HG02588 (cell line): ENCODE results near the gene CAMTA1.

Source experiments
- ATAC-seq: cut with Tn5 transposase; IDR thresholded peaks from one replicate; pipeline ENCODE4 v1.9.1; 2021; ENCODE audit warnings: mild to moderate bottlenecking, moderate library complexity; ENCODE audit not compliant: unreplicated experiment

The CAMTA1 gene

GRCh38 chr1:7177021-7177420, 391.8 kb downstream of the CAMTA1 start:
- ATAC-seq: no peak

- no peak for ATAC-seq
Measured at GRCh38 chr1:7177438-7178146, 392.3 kb downstream of the CAMTA1 start.

DNA sequence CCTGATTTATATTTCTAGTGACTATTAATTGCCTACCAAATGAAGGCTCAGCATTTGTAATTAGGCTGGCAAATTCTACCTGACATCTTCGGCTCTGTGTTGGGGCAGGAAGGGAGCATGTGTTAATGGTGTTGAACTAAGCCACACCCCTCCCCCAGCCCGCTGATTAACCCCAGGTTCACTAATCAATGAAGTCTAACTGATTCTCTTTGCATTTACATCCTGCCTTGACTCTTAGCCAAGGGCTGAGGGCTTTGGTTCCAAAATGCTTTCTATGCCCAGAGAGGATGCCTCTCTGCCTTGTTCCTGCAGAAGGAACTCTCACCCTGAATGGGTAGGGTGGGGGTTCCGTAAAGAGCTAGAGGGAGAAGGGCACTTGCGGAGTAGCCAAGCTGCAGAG, 393.1 kb downstream of the CAMTA1 start:
- ATAC-seq: no peak

- ATAC-seq: no peak
Measured at GRCh38 chr1:7178741-7179140, 393.5 kb downstream of the CAMTA1 start.

- no peak for ATAC-seq
Measured at GRCh38 chr1:7185721-7186120, 400.5 kb downstream of the CAMTA1 start.

DNA sequence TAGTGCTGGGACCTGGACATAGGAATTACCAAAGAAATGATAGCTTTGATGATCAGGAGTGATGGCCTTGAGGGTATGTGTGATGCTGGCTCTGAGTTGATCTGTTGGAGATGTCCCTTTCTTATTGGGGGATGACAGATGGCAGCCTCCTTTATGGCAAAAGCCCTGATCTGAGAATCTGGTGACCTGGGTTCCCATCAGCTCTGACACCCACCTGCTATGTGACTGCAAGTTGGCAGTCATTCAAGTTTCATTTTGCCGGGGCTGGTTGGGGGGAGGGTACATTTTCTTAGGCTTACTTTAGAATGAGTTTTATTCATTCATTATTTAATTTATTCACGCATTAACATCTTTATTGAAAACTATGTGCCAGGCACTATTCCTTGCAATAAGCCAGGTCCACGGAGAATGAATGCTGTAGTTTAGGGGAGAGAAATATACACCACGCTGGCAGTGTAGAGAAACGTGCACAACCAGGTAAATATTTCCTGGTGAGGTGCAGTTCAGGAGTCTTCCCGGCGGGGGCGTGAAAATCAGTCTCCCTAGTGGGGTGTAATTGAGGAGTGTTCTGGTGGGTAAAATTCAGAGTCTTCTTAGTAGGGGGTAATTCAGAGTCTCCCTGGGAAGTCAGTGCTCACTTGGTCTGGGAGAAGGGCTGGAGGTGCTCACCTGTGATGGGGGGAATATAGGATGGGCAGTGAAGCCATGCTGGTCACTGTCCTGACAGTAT, 401.3 kb downstream of the CAMTA1 start:
- ATAC-seq: no peak

DNA sequence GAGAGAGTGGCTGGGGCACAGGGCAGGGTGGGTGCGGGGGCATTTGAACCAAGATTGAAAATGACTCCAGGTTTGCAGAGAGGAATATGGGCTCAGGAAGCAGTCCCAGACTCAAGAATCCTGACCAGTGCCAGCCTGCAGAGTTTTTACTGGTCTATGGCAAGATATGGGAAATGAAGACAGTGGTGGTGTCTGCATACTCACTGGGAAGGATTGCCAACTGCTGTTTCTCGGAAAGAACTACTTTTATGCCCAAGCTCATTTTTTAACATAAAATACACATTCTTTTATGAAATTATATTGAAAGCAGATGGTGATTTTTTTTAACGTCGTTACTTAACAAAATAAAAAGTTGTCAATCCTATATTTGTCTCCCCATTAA, 401.8 kb downstream of the CAMTA1 start:
- no peak for ATAC-seq

DNA sequence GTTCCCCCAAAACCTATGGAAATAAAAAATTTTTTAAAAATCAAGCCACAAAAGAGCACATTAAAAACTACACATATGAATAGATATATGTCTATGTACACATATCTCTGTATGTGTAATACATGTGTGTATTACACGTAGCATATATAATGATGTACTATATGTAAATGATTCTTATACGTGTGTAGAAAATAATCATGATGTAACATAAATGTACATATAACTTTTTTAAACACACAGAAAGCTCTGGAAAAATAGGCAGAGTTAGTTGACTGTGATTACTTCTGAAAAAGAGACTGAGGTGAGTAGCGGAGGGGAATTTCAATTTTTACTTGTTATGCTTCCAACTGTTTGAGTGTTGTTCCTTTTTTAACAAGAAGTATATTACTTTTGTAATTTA, 405.0 kb downstream of the CAMTA1 start:
- ATAC-seq: no peak

DNA sequence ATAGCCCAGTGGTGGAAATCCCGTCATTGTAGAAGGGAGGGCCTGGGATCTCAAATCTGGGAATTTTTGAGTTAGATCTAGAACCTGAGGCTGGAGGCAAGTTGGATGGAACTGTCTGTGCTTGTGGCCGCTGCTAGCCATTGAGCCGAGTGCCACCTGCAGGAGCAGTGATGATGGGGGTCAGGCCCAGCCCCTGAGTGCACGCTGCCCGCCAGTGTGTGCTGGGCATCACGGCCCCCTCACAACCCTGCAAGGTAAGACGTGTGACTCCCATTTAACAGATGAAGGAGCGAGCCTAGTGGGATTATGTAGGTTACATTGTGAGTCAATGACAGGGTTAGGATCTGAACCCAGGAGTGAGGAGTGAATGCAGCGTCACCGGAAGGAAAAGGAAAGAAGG, 407.2 kb downstream of the CAMTA1 start:
- ATAC-seq: no peak

GRCh38 chr1:7196036-7196911, 411.0 kb downstream of the CAMTA1 start:
- ATAC-seq: no peak

DNA sequence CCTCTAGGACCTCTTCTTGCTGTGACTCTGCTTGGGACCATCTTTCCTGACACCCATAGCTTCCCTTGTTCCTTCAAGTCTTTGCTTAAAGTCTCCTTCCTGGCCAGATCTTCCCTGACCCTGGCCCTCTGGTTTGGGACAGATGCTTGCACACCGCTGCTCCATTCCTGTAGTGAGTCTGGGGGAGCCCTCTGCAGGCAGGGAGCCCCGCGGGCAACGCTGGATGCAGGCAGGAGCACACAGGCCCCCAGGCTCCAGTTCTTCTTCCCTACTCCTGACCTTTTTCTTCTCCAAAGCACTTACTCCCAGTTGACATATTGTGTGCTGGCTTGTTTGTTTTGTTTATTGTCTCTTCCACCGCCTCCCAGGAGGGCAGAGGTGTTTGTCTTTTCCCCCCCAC, 413.4 kb downstream of the CAMTA1 start:
- no peak for ATAC-seq

DNA sequence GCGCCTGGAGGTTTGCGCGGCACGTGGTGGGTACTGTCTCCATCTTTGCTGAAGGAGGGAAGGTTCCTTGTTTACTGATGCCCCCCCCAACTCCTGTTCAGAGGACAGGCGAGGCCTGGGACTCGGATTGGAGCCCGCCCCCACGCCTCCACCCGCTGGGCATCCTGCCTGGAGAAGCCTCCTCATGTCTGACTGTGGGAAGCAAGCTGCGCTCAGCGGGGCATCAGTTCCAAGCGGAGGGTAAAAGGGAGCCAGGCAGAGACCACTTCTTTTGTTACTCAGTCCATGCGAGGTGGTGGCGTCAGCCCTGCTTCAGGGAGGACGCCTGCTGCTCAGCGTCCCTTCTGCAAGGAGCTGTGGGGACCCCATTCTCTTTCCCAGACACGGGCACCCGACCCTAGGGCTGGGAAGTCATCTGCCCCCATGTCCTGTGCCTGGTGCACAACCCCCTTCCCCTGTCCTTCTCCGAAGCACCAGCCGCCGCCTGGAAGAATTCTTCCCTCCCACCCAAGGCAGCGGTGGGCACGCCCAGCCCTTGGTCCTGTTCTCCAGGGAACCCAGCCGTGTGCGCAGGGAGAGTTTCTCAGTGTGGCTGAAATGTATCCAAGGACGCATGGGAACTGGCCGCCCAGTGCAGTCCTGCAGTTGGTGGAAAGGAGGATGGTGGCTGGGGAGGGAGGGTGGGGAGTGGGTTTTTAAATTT, 414.0 kb downstream of the CAMTA1 start:
- ATAC-seq: no peak

- ATAC-seq: no peak
Measured at GRCh38 chr1:7207875-7208646, 422.8 kb downstream of the CAMTA1 start.

DNA sequence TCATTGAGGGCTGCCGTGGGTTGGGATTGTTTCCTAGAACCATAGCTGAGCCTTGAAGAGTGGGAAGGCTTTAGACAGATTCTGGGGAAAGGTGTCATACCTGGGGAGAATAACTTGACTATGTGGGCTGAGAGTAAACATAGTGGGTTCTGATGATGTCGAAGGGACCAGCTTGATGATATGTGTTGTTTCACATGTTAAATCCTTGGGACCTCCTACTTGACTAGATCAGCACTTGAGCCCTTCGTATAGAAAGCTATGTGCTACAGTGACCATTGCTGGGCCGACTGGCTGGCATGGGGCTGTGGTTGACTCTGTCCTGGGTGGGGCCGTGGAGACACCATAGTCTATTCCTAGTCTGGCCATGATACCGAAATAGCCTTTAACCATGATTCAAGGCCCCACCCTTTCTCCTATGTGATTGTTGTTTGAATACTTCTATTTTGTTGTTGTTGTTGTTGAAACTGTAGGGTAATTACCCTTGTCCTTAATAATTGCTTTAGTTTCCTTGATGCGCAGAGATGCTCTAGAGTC, 423.5 kb downstream of the CAMTA1 start:
- no peak for ATAC-seq

- no peak for ATAC-seq
Measured at GRCh38 chr1:7209336-7209735, 424.1 kb downstream of the CAMTA1 start.

GRCh38 chr1:7218210-7218832, 433.1 kb downstream of the CAMTA1 start:
- ATAC-seq: no peak

- ATAC-seq: no peak
Measured at GRCh38 chr1:7219031-7219430, 433.8 kb downstream of the CAMTA1 start.

DNA sequence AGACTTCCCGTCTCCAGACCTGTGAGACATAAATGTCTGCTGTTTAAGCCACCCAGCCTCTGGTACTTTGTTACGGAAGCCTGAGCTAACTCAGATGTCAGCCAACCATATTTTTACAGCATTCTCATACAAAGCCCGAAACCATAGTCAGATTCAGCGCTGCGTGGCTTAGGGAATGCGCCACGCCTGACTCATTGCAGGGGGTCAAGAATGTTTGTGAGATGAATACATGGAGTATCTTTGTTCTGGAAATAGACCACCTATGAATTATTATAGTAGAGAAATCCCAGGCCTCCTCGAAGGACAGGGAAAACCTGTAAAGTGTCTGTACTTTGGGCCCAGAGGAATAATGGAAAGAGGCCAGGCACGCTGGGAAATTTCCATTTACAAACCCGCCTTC, 434.8 kb downstream of the CAMTA1 start:
- no peak for ATAC-seq

DNA sequence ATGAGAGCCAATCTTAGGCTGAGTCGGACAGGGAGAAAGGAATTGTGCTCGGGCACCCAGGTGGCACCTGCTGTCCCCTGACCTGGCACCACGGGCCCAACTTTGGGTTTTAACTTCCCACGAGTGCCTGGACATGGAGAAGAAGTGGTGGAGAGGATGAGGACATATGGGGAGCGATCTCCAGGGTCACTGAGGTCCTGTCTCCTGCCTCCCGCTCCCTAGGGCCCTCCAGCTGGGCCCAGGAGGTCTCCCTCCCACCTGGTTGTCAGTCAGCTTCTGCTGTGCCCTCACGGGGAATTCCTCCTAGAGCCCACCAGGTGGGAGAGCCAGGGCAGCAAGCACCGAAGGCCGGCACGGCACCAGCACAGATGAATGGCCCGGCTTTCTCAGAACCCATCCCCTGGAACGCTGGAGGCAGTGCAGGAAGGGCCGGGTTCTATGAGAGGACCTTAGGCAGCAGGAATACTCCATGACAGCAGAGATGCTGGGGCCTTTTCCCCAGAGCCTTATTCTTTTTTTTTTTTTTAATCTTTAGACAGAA, 435.5 kb downstream of the CAMTA1 start:
- ATAC-seq: no peak
